ENCODE measurements around the gene PLOD2.
A peak's percentile ranks its signal among the peaks of the same experiment; 100 is the strongest.

The PLOD2 gene

DNA sequence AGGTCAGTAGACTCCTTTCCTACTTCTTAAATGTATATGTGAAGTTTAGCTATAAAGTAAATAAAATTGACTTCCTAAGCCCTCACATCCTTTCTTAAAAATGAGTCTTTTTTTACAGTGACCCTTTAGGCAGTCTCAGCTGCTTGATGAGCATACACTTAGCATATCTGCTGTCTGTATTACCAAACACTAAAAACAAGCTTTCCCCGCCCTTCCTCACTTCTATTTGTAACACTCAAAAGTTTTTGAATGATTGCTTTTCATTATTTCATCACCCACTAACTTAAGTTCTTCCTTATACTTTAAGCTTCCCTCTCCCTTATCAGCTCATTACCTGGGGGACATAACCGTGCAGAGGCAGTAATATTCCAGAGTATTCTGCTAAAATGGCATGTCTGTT lies 89.4 kb downstream of the PLOD2 start:
- H3K4me1 Mint-ChIP-seq, result no peaks in the 10 kb centered on the region
- no peak for DNase-seq
- H3K36me3 Mint-ChIP-seq (ENCODE audit: low read depth), result peaks cover 27% of the 10 kb centered on the region
- no peak overlapping the region for H3K4me3 Mint-ChIP-seq
- H3K27me3 Mint-ChIP-seq (ENCODE audit: low read depth, poor library complexity), result no peaks in the 10 kb centered on the region
- TF ChIP-seq, protein P1, sequence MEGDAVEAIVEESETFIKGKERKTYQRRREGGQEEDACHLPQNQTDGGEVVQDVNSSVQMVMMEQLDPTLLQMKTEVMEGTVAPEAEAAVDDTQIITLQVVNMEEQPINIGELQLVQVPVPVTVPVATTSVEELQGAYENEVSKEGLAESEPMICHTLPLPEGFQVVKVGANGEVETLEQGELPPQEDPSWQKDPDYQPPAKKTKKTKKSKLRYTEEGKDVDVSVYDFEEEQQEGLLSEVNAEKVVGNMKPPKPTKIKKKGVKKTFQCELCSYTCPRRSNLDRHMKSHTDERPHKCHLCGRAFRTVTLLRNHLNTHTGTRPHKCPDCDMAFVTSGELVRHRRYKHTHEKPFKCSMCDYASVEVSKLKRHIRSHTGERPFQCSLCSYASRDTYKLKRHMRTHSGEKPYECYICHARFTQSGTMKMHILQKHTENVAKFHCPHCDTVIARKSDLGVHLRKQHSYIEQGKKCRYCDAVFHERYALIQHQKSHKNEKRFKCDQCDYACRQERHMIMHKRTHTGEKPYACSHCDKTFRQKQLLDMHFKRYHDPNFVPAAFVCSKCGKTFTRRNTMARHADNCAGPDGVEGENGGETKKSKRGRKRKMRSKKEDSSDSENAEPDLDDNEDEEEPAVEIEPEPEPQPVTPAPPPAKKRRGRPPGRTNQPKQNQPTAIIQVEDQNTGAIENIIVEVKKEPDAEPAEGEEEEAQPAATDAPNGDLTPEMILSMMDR (IDR thresholded peaks at IDR 0.05), result no peak
- no peak overlapping the region for H3K27ac Mint-ChIP-seq
- no peaks in the 10 kb centered on the region for H3K9me3 Mint-ChIP-seq

DNA sequence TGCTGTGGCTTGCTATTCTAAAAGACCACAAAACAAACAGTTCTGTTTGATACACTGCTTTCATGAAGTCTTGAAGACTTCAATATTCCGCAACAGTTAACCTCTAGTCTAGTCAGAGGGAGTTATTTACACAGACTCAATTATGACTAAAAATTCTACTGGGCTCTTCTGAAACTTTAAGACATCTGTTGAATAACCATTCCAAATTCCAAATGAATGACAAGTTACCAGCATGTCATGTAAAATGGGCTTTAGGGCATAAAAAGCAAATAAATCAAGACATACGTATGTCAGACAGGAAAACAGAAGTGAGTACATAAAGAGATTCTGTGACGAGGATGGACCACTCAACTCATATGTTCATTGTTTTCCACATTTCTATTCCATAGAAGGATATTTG lies 93.9 kb downstream of the PLOD2 start:
- no peak for DNase-seq
- TF ChIP-seq, protein P1 (IDR thresholded peaks at IDR 0.05), result no peak
- Mint-ChIP-seq H3K4me3 (no peak overlapping the region), H3K9me3 (no peaks in the 10 kb centered on the region), H3K27ac (peak overlapping the region; percentile 47), H3K36me3 (ENCODE audit: low read depth) (peaks cover 19% of the 10 kb centered on the region), H3K27me3 (ENCODE audit: low read depth, poor library complexity) (peaks cover 3% of the 10 kb centered on the region), H3K4me1 (no peaks in the 10 kb centered on the region)

DNA sequence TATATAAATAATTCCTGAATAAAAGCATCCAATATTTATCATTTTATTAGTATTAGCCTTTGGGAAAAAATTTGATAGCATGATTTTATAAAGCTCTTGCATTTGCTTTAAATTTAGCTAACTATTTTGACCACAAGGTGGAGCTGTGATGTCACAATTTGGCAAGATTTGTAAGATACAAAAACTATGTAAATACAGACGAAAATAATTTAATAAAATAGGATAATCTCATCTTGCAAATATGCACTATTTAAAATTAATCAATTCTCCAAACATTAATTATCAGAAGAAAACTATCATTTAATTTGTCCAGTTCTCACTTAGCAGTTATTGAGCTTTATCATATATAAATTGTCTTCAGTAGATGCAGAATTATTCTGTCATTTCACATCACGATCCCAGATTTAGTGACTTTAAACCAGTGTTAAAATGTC lies 95.4 kb downstream of the PLOD2 start:
- H3K27ac Mint-ChIP-seq, result no peak overlapping the region
- H3K4me3 Mint-ChIP-seq, result no peak overlapping the region
- H3K9me3 Mint-ChIP-seq, result no peaks in the 10 kb centered on the region
- peaks cover 12% of the 10 kb centered on the region for H3K36me3 Mint-ChIP-seq (ENCODE audit: low read depth)
- H3K27me3 Mint-ChIP-seq (ENCODE audit: low read depth, poor library complexity), result peaks cover 3% of the 10 kb centered on the region
- no peaks in the 10 kb centered on the region for H3K4me1 Mint-ChIP-seq
- TF ChIP-seq, protein P1 (IDR thresholded peaks at IDR 0.05), result peak; percentile 72
- peak; percentile 4 for DNase-seq

DNA sequence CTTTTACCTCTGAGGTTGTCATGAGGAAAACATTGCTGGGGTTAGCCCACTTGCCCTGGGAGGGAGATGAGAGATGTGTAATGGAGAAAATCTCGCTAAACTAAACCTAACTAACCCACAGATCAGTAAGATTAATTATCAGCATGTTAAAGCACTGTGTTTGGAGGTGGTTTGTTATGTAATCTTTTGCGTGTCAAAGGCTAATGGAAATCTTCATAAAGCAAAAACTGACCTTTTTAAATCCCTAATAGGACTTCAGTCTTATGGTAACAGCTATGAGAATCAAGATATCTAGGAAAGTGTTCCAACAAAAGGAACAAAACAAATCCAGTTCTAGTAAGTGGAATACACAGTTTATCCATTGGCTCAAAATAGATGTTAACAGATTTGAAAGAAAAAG lies 102.7 kb downstream of the PLOD2 start:
- H3K4me1 Mint-ChIP-seq, result no peaks in the 10 kb centered on the region
- no peaks in the 10 kb centered on the region for H3K9me3 Mint-ChIP-seq
- H3K27ac Mint-ChIP-seq, result peak overlapping the region; percentile 70
- H3K4me3 Mint-ChIP-seq, result no peak overlapping the region
- TF ChIP-seq, protein P1 (IDR thresholded peaks at IDR 0.05), result no peak
- DNase-seq, result no peak
- no peaks in the 10 kb centered on the region for H3K36me3 Mint-ChIP-seq (ENCODE audit: low read depth)
- H3K27me3 Mint-ChIP-seq (ENCODE audit: low read depth, poor library complexity), result no peaks in the 10 kb centered on the region

DNA sequence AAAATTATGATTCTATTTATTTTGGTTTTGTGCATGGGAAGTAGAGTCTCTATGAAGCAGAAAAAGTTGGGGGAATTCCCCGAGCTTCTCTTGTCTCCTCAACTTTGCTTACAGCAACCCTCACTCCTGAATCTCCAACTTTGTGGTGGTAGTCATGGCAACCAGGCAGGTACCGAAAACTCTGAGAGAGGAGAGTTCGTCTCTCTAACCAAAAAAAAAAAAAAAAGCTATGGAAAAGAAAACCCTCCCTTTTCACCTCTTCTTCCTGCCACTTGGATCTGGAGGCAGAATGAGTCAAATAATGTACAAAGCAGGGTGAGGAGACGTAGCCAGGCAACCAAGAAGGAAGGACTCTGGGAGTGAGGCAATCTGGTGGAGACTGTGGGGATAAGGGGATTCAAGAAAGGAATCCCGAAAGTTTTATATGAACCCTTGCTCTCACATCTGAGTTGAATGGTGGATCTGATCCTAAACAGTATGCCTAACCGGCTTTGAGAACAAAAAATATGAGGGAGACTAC lies 108.1 kb downstream of the PLOD2 start:
- DNase-seq, result no peak
- H3K36me3 Mint-ChIP-seq (ENCODE audit: low read depth), result no peaks in the 10 kb centered on the region
- no peak overlapping the region for H3K4me3 Mint-ChIP-seq
- H3K4me1 Mint-ChIP-seq, result no peaks in the 10 kb centered on the region
- TF ChIP-seq, protein P1 (IDR thresholded peaks at IDR 0.05), result no peak
- H3K9me3 Mint-ChIP-seq, result no peaks in the 10 kb centered on the region
- H3K27ac Mint-ChIP-seq, result no peak overlapping the region
- H3K27me3 Mint-ChIP-seq (ENCODE audit: low read depth, poor library complexity), result no peaks in the 10 kb centered on the region

DNA sequence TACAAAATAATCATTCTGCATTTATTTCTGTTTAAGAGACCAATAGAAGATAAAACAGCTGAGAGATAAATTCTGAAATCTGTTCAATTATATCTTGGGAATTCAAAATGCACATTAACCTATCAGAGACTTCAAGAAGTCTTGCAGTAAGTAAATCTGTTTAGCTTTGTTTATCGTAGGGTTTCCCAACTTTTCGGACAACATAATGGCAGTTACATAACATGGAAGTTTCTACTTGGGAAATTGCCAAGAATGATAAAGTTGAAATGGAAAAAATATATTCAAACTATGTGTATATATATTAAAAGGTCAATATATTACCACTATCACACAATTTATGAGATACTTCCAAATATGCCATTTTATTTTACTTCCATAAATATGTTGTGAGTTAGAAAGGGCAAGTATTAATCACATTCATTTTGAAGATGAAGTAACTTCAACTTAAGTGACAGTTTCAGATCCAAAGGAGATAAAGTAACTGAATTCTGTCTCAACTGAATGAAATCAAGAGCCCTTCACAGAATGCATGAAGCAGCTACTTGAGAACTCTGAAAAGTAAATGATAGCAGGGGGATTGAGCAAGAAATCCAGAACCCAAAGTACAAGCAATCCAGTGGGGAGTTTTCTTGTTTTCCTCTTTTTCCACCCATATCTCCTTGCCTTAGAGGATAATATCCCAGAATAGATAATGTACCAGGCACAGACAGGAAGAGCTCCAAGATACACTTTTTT lies 108.8 kb downstream of the PLOD2 start:
- Mint-ChIP-seq H3K36me3 (ENCODE audit: low read depth) (no peaks in the 10 kb centered on the region), H3K4me3 (no peak overlapping the region), H3K4me1 (no peaks in the 10 kb centered on the region), H3K27ac (no peak overlapping the region), H3K9me3 (no peaks in the 10 kb centered on the region), H3K27me3 (ENCODE audit: low read depth, poor library complexity) (no peaks in the 10 kb centered on the region)
- DNase-seq, result no peak
- TF ChIP-seq, protein P1 (IDR thresholded peaks at IDR 0.05), result no peak

Data from nephron progenitor cell (in vitro differentiated cells).